ENCODE measurements around the gene PRKCA. TPM values are rescaled to one million over a fixed set of nuclear protein-coding genes. Genes with fewer than 3 reads are reported as not detected.
A peak's percentile ranks its signal among the peaks of the same experiment; 100 is the strongest.
"Not testable (repeated sequence)": the region's sequence is repeated elsewhere in the genome, so short reads cannot be mapped to it uniquely, and the experiment has no call there.

Gene PRKCA
- total RNA-seq, 3 donors from 2014 or later (not counting 1 experiment from before 2014, with no cell fraction given): 19.6 to 29.0 (median 20.4) TPM

- H3K9me3 Mint-ChIP-seq: no peaks in the 10 kb centered on the region
- ATAC-seq (no peak), DNase-seq (no peak)
- TF ChIP-seq CTCF (IDR thresholded peaks at IDR 0.05): no peak
- H3K27ac Mint-ChIP-seq: no peak overlapping the region
- no peaks in the 10 kb centered on the region for H3K9me3 ChIP-seq (ENCODE audit: control insufficient read depth, insufficient read depth, low read length)
- no peak overlapping the region for H3K27ac ChIP-seq (ENCODE audit: low read length)
- H3K36me3 Mint-ChIP-seq: no peaks in the 10 kb centered on the region
- 95% methylated on average over 3 of the region's 4 CpGs for WGBS (ENCODE audit: insufficient coverage)
- intact Hi-C loops (cut with micrococcal nuclease): no loop called here
- no peaks in the 10 kb centered on the region for H3K27me3 Mint-ChIP-seq (ENCODE audit: low read depth in 2 of 2)
- H3K36me3 ChIP-seq (ENCODE audit: control insufficient read depth, insufficient read depth, low read length): no peaks in the 10 kb centered on the region
- H3K4me1 ChIP-seq (ENCODE audit: control insufficient read depth, insufficient read depth, low read length): no peaks in the 10 kb centered on the region
- no peaks in the 10 kb centered on the region for H3K27me3 ChIP-seq (ENCODE audit: control insufficient read depth, insufficient read depth, low read length)
- H3K4me3 Mint-ChIP-seq: no peak overlapping the region
- H3K4me1 Mint-ChIP-seq: peaks cover 0 to 11% of the 10 kb centered on the region in 2 donors
- H3K4me3 ChIP-seq (ENCODE audit: low read length): no peak overlapping the region
These were observed 46.3 kb downstream of the PRKCA start for GRCh38 chr17:66348584-66349165.

GRCh38 chr17:66349521-66350254 lies 47.3 kb downstream of the PRKCA start:
- Histone ChIP-seq H3K4me1 (ENCODE audit: control insufficient read depth, insufficient read depth, low read length) (no peaks in the 10 kb centered on the region), H3K36me3 (ENCODE audit: control insufficient read depth, insufficient read depth, low read length) (no peaks in the 10 kb centered on the region), H3K27ac (ENCODE audit: low read length) (no peak overlapping the region), H3K9me3 (ENCODE audit: control insufficient read depth, insufficient read depth, low read length) (no peaks in the 10 kb centered on the region), H3K27me3 (ENCODE audit: control insufficient read depth, insufficient read depth, low read length) (no peaks in the 10 kb centered on the region), H3K4me3 (ENCODE audit: low read length) (no peak overlapping the region)
- intact Hi-C loops (cut with micrococcal nuclease): no loop called here
- no peak overlapping the region for H3K4me3 Mint-ChIP-seq
- no peak for TF ChIP-seq CTCF (IDR thresholded peaks at IDR 0.05)
- DNase-seq (no peak), ATAC-seq (no peak)
- H3K4me1 Mint-ChIP-seq: peaks cover 0 to 11% of the 10 kb centered on the region in 2 donors
- H3K27me3 Mint-ChIP-seq (ENCODE audit: low read depth in 2 of 2): no peaks in the 10 kb centered on the region
- no peaks in the 10 kb centered on the region for H3K9me3 Mint-ChIP-seq
- 97% methylated on average over 10 of the region's 12 CpGs for WGBS (ENCODE audit: insufficient coverage)
- no peaks in the 10 kb centered on the region for H3K36me3 Mint-ChIP-seq
- no peak overlapping the region for H3K27ac Mint-ChIP-seq

- H3K9me3 ChIP-seq (ENCODE audit: control insufficient read depth, insufficient read depth, low read length); H3K27me3 Mint-ChIP-seq (ENCODE audit: low read depth in 2 of 2); H3K27me3 ChIP-seq (ENCODE audit: control insufficient read depth, insufficient read depth, low read length); H3K27ac ChIP-seq (ENCODE audit: low read length); H3K4me3 Mint-ChIP-seq; H3K9me3 Mint-ChIP-seq; H3K36me3 ChIP-seq (ENCODE audit: control insufficient read depth, insufficient read depth, low read length); ATAC-seq; H3K27ac Mint-ChIP-seq; H3K36me3 Mint-ChIP-seq; H3K4me3 ChIP-seq (ENCODE audit: low read length); H3K4me1 ChIP-seq (ENCODE audit: control insufficient read depth, insufficient read depth, low read length); intact Hi-C loops (cut with micrococcal nuclease); DNase-seq: not testable (repeated sequence)
- peaks cover 0 to 11% of the 10 kb centered on the region in 2 donors for H3K4me1 Mint-ChIP-seq
- 99% methylated on average over 9 of the region's 10 CpGs for WGBS (ENCODE audit: insufficient coverage)
These were observed 48.2 kb downstream of the PRKCA start for GRCh38 chr17:66350576-66350975.

GRCh38 chr17:66351033-66351432 lies 48.6 kb downstream of the PRKCA start:
- no peak overlapping the region for H3K4me3 ChIP-seq (ENCODE audit: low read length)
- Mint-ChIP-seq H3K4me3 (no peak overlapping the region), H3K4me1 (peaks cover 0 to 11% of the 10 kb centered on the region in 2 donors), H3K36me3 (no peaks in the 10 kb centered on the region), H3K27me3 (ENCODE audit: low read depth in 2 of 2) (no peaks in the 10 kb centered on the region), H3K9me3 (no peaks in the 10 kb centered on the region), H3K27ac (no peak overlapping the region)
- no peak for TF ChIP-seq CTCF (IDR thresholded peaks at IDR 0.05)
- WGBS (ENCODE audit: insufficient coverage): 78% methylated on average over 5 of the region's 5 CpGs
- ATAC-seq (peak in 1 of 3 donors; percentile 30), DNase-seq (no peak)
- H3K9me3 ChIP-seq (ENCODE audit: control insufficient read depth, insufficient read depth, low read length): no peaks in the 10 kb centered on the region
- H3K27me3 ChIP-seq (ENCODE audit: control insufficient read depth, insufficient read depth, low read length): no peaks in the 10 kb centered on the region
- H3K36me3 ChIP-seq (ENCODE audit: control insufficient read depth, insufficient read depth, low read length): no peaks in the 10 kb centered on the region
- intact Hi-C loops (cut with micrococcal nuclease): no loop called here
- no peaks in the 10 kb centered on the region for H3K4me1 ChIP-seq (ENCODE audit: control insufficient read depth, insufficient read depth, low read length)
- H3K27ac ChIP-seq (ENCODE audit: low read length): no peak overlapping the region
